Measurements from ENCODE around the gene PRODH. TPM values are rescaled to one million over a fixed set of nuclear protein-coding genes. Genes with fewer than 3 reads are reported as not detected.

PRODH gene
- polyA plus RNA-seq, 1 of the 3 experiments (the other 2 are of a cell fraction): 0.03 TPM

- H3K36me3 ChIP-seq (replicated peaks in 1 of 2; ENCODE audit: control insufficient read depth in 1 of 2, insufficient read depth in 2 of 2, low read length in 1 of 2): no peaks in the 10 kb centered on the region
- peaks cover 0 to 3% of the 10 kb centered on the region in 2 experiments; a peak in 1 of 4 replicates for H3K4me1 ChIP-seq (ENCODE audit: control insufficient read depth in 1 of 2, insufficient read depth in 2 of 2, low read depth in 1 of 2, low read length in 1 of 2)
- TF ChIP-seq, protein P1, sequence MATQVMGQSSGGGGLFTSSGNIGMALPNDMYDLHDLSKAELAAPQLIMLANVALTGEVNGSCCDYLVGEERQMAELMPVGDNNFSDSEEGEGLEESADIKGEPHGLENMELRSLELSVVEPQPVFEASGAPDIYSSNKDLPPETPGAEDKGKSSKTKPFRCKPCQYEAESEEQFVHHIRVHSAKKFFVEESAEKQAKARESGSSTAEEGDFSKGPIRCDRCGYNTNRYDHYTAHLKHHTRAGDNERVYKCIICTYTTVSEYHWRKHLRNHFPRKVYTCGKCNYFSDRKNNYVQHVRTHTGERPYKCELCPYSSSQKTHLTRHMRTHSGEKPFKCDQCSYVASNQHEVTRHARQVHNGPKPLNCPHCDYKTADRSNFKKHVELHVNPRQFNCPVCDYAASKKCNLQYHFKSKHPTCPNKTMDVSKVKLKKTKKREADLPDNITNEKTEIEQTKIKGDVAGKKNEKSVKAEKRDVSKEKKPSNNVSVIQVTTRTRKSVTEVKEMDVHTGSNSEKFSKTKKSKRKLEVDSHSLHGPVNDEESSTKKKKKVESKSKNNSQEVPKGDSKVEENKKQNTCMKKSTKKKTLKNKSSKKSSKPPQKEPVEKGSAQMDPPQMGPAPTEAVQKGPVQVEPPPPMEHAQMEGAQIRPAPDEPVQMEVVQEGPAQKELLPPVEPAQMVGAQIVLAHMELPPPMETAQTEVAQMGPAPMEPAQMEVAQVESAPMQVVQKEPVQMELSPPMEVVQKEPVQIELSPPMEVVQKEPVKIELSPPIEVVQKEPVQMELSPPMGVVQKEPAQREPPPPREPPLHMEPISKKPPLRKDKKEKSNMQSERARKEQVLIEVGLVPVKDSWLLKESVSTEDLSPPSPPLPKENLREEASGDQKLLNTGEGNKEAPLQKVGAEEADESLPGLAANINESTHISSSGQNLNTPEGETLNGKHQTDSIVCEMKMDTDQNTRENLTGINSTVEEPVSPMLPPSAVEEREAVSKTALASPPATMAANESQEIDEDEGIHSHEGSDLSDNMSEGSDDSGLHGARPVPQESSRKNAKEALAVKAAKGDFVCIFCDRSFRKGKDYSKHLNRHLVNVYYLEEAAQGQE (IDR thresholded peaks at IDR 0.05; ENCODE audit: low read depth, low read length): no peak
- TF ChIP-seq JUND (IDR thresholded peaks at IDR 0.05) (no peak), IRF3 (IDR thresholded peaks at IDR 0.05; ENCODE audit: low read depth, low read length) (no peak), NRF1 (IDR thresholded peaks at IDR 0.05; ENCODE audit: low read depth, low read length) (no peak), TEAD4 (IDR thresholded peaks at IDR 0.05; ENCODE audit: borderline replicate concordance, insufficient read depth) (no peak), NFIC (IDR thresholded peaks at IDR 0.05; ENCODE audit: borderline replicate concordance) (no peak), FOXJ3 (CRISPR knock-in tag; IDR thresholded peaks at IDR 0.05) (no peak), ELF1 (IDR thresholded peaks at IDR 0.05) (no peak), YY1 (IDR thresholded peaks at IDR 0.05; ENCODE audit: low read depth) (no peak), RCOR1 (IDR thresholded peaks at IDR 0.05; ENCODE audit: low read length) (no peak), CHD2 (IDR thresholded peaks at IDR 0.05; ENCODE audit: low read length, partially characterized antibody) (no peak), RAD21 (IDR thresholded peaks at IDR 0.05; ENCODE audit: low read length) (no peak), EZH2phosphoT487 (IDR thresholded peaks at IDR 0.05; ENCODE audit: borderline replicate concordance, low read depth) (no peak), GABPA (IDR thresholded peaks at IDR 0.05; ENCODE audit: low read depth) (no peak)
- TF ChIP-seq, protein P2, sequence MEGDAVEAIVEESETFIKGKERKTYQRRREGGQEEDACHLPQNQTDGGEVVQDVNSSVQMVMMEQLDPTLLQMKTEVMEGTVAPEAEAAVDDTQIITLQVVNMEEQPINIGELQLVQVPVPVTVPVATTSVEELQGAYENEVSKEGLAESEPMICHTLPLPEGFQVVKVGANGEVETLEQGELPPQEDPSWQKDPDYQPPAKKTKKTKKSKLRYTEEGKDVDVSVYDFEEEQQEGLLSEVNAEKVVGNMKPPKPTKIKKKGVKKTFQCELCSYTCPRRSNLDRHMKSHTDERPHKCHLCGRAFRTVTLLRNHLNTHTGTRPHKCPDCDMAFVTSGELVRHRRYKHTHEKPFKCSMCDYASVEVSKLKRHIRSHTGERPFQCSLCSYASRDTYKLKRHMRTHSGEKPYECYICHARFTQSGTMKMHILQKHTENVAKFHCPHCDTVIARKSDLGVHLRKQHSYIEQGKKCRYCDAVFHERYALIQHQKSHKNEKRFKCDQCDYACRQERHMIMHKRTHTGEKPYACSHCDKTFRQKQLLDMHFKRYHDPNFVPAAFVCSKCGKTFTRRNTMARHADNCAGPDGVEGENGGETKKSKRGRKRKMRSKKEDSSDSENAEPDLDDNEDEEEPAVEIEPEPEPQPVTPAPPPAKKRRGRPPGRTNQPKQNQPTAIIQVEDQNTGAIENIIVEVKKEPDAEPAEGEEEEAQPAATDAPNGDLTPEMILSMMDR (IDR thresholded peaks at IDR 0.05): no peak
- TF ChIP-seq, protein P3, sequence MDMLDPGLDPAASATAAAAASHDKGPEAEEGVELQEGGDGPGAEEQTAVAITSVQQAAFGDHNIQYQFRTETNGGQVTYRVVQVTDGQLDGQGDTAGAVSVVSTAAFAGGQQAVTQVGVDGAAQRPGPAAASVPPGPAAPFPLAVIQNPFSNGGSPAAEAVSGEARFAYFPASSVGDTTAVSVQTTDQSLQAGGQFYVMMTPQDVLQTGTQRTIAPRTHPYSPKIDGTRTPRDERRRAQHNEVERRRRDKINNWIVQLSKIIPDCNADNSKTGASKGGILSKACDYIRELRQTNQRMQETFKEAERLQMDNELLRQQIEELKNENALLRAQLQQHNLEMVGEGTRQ (IDR thresholded peaks at IDR 0.05; ENCODE audit: borderline replicate concordance, low read depth, low read length): no peak
- no peak overlapping the region for H3K4me2 ChIP-seq
- ChIA-PET POLR2A (no interaction called here), CTCF (interaction anchor here (1.0 kb wide), 1 partner anchor 194 kb away, joined by 3 read pairs; the partner anchor contains the start of gene ESS2)
- no peaks in the 10 kb centered on the region for H3K9me3 ChIP-seq
- no peak for DNase-seq
- no peak overlapping the region for H2AFZ ChIP-seq (ENCODE audit: low read depth)
- H4K20me1 ChIP-seq (ENCODE audit: insufficient read depth): no peaks in the 10 kb centered on the region
- H3K27ac ChIP-seq (ENCODE audit: low read depth in 2 of 2, low read length in 1 of 2): no peak overlapping the region
- H3K4me3 ChIP-seq (ENCODE audit: low read depth in 2 of 2, low read length in 1 of 2): no peak overlapping the region
- no peak overlapping the region for H3K9ac ChIP-seq
- no peaks in the 10 kb centered on the region; the same call in 1 of the 2 replicates for H3K27me3 ChIP-seq (ENCODE audit: insufficient read depth)
- no peaks in the 10 kb centered on the region for H3K79me2 ChIP-seq (ENCODE audit: insufficient read depth)
- H3K9me2 ChIP-seq: no peaks in the 10 kb centered on the region
- no peaks in the 10 kb centered on the region for H3F3A ChIP-seq (replicated peaks; ENCODE audit: insufficient read depth)
- WGBS (ENCODE audit: low lambda C conversion rate): no CpG with 5 or more reads among the region's 5 CpGs
Measured at GRCh38 chr22:18950141-18950540, 14.0 kb upstream of the PRODH start.
